Measurements from ENCODE around the gene TCP11. TPM values are rescaled to one million over a fixed set of nuclear protein-coding genes. Genes with fewer than 3 reads are reported as not detected.

The TCP11 gene
- total RNA-seq, 6 experiments from 2014 or later: 0.31 TPM; not detected in 5

DNA sequence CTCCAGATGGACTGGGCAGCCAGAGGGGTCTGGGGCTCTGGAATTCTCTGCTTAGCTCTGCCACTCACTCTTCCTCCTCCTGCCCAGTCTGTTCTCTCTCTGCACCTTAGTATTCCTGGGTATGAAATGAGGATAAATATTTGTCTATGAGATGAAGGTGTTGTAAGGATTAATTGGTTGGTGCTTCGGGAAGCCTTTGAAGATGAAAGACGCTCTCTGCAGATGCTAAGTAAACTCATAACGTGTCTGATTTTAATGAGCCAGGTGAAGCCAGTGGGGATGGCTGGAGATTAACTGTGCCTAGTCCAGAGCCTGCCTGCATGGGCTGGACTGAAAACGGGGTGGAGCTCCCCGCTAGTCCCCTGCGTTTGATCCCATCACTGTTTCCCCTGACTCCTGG is 23.1 kb upstream of the TCP11 start:
- Histone ChIP-seq H3K4me1 (peaks cover 0 to 46% (median 27%) of the 10 kb centered on the region in 4 donors), H3K36me3 (no peaks in the 10 kb centered on the region), H3K9me3 (no peaks in the 10 kb centered on the region), H3K27ac (peak overlapping the region in 2 of 3 donors; percentile 86 to 87), H3K4me3 (no peak overlapping the region), H3K27me3 (no peaks in the 10 kb centered on the region)
- 54% methylated on average over 4 of the region's 6 CpGs for WGBS (ENCODE audit: insufficient coverage, low coverage, low lambda C conversion rate, missing lambda C conversion rate)
- TF ChIP-seq POLR2A (IDR thresholded peaks at IDR 0.05): no peak
- TF ChIP-seq, protein P1, sequence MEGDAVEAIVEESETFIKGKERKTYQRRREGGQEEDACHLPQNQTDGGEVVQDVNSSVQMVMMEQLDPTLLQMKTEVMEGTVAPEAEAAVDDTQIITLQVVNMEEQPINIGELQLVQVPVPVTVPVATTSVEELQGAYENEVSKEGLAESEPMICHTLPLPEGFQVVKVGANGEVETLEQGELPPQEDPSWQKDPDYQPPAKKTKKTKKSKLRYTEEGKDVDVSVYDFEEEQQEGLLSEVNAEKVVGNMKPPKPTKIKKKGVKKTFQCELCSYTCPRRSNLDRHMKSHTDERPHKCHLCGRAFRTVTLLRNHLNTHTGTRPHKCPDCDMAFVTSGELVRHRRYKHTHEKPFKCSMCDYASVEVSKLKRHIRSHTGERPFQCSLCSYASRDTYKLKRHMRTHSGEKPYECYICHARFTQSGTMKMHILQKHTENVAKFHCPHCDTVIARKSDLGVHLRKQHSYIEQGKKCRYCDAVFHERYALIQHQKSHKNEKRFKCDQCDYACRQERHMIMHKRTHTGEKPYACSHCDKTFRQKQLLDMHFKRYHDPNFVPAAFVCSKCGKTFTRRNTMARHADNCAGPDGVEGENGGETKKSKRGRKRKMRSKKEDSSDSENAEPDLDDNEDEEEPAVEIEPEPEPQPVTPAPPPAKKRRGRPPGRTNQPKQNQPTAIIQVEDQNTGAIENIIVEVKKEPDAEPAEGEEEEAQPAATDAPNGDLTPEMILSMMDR (IDR thresholded peaks at IDR 0.05): no peak
- intact Hi-C loops (cut with DNase I): no loop called here
- ATAC-seq (no peak), DNase-seq (no peak)

DNA sequence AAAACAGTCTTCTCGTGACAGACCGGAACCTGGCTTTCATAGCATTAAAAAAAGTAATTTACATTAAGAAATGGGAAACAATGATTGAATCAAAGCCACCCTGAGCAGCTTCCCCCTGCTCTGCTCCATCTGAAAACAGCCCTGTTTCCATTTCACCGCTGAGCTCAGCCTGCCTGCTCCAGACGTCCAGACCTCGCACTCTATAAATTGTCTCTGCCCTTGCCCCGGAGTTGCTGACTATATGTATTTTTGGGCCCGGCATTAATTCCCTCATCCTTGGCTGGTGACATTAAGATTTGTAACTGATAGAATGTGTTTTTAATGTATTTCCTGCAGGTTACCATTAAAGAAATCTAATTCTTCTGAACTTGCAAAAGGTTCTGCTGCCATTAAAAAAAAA is 22.7 kb upstream of the TCP11 start:
- Histone ChIP-seq H3K4me1 (peaks cover 0 to 46% (median 27%) of the 10 kb centered on the region in 4 donors), H3K27ac (no peak overlapping the region), H3K9me3 (no peaks in the 10 kb centered on the region), H3K4me3 (no peak overlapping the region), H3K36me3 (no peaks in the 10 kb centered on the region), H3K27me3 (no peaks in the 10 kb centered on the region)
- intact Hi-C loops (cut with DNase I): no loop called here
- ATAC-seq: no peak
- no peak for TF ChIP-seq POLR2A (IDR thresholded peaks at IDR 0.05)
- TF ChIP-seq, protein P1 (IDR thresholded peaks at IDR 0.05): no peak
- WGBS (ENCODE audit: insufficient coverage, low coverage, low lambda C conversion rate, missing lambda C conversion rate): 87% methylated on average over 6 of the region's 7 CpGs
- DNase-seq: no peak

DNA sequence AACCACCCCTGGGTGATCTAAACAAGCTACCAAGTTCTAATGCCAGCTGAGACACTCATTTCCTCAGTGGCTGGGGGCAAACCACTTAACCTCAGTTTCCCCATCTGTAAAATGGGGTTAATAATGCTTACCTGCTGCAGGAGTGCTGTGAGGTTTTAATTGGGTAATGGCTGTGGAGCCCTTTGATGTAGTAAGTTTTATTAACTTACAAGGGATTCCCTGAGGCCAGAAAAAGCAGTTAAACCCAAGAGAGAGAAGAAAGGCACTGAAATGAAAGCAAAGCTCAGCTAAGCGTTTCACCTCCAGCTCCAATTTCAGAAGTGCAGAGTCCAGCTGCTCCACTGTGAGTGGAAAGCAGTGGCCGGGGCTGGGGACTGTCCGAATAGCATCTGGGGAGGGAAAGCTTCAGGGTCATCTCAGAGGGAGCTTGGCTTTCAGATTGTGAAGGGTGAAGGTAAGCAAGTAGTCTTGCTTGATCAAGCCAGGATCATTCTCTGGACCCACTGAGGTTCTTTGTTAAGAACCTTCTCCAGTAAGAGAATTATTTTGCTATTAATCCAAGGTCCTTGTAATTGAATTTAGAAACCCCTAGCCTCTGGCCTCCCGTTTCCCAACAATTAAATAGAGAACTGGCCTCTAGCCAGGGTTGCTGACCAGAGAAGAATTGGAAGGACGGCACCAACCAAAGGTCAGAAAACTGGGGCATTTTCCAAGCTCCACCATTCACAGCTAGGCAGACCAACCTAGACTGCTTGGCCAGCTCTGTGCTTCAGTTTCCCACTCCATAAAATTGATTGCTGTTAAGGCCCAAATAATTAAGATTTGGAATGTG is 20.9 kb upstream of the TCP11 start:
- Histone ChIP-seq H3K9me3 (no peaks in the 10 kb centered on the region), H3K27ac (peak overlapping the region; percentile 65 to 89 (median 83)), H3K36me3 (no peaks in the 10 kb centered on the region), H3K4me3 (peak overlapping the region in 1 of 3 donors; percentile 19), H3K27me3 (no peaks in the 10 kb centered on the region), H3K4me1 (peaks cover 0 to 46% (median 27%) of the 10 kb centered on the region in 4 donors)
- TF ChIP-seq, protein P1 (IDR thresholded peaks at IDR 0.05): no peak
- TF ChIP-seq POLR2A (IDR thresholded peaks at IDR 0.05): peak; percentile 53
- intact Hi-C loops (cut with DNase I): no loop called here
- 6% methylated on average over 4 of the region's 5 CpGs for WGBS (ENCODE audit: insufficient coverage, low coverage, low lambda C conversion rate, missing lambda C conversion rate)
- ATAC-seq (peak; percentile 68 to 84 (median 81)), DNase-seq (peak; percentile 53 to 90 (median 75))

DNA sequence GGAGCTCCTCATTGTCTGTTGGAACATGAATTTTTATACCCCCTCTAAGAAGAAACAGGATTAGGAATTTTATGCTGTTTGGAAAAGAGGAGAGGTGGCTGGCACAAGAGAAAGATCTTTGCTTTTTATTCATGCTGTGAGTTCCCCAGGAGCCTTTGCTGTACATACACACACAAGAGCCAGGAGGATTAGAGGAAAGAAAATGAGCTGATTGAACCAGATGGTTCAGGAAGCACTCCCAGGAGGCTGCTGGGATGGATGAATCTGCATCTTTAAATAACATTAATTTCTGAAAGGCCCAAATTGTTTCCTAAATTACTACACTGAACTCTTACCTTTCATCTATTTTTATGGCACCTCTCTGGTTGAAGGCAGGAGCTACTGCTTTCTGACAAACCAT is 20.1 kb upstream of the TCP11 start:
- ATAC-seq: no peak
- peak overlapping the region; percentile 65 to 89 (median 83) for H3K27ac ChIP-seq
- no peak overlapping the region for H3K4me3 ChIP-seq
- H3K36me3 ChIP-seq: no peaks in the 10 kb centered on the region
- TF ChIP-seq, protein P1 (IDR thresholded peaks at IDR 0.05): no peak
- TF ChIP-seq POLR2A (IDR thresholded peaks at IDR 0.05): no peak
- no peaks in the 10 kb centered on the region for H3K27me3 ChIP-seq
- intact Hi-C loops (cut with DNase I): no loop called here
- peaks cover 0 to 39% (median 22%) of the 10 kb centered on the region in 4 donors for H3K4me1 ChIP-seq
- DNase-seq: no peak
- no peaks in the 10 kb centered on the region for H3K9me3 ChIP-seq

Data from right lobe of liver (tissue), 6 donors.